HUDEP-2 (cell line): ENCODE results near the gene LPAR2.
A peak's percentile ranks its signal among the peaks of the same experiment; 100 is the strongest.
"Not testable (repeated sequence)": the region's sequence is repeated elsewhere in the genome, so short reads cannot be mapped to it uniquely, and the experiment has no call there.

Source experiments
- DNase-seq, 76 experiments: peaks; one replicate each; lab custom pipeline; 2025; ENCODE audit not compliant: unreplicated experiment in 76 of 76; lab: John Stamatoyannopoulos, UW

The LPAR2 gene

GRCh38 chr19:19627621-19628500 lies at the start of gene LPAR2:
LPAR2 (minus strand) TSS chr19:19628220; CDS start chr19:19627275, 945 bp downstream.
- no peak for DNase-seq

- DNase-seq: no peak
Observed at GRCh38 chr19:19677579-19677978, 49.6 kb upstream of the LPAR2 start.

GRCh38 chr19:19674315-19674714 lies 46.3 kb upstream of the LPAR2 start:
- DNase-seq: no peak

- no peak for DNase-seq
Observed at GRCh38 chr19:19672816-19673215, 44.8 kb upstream of the LPAR2 start.

GRCh38 chr19:19670070-19670551 lies 42.1 kb upstream of the LPAR2 start:
- no peak for DNase-seq

- DNase-seq: peak; percentile 31 to 97 (median 92)
Observed at GRCh38 chr19:19668230-19669012, 40.4 kb upstream of the LPAR2 start, which contains the start of gene ZNF101. ZNF101 (plus strand) TSS chr19:19668839; CDS start chr19:19668964, 125 bp downstream.

GRCh38 chr19:19665420-19665948 lies 37.5 kb upstream of the LPAR2 start:
- not testable (repeated sequence) for DNase-seq

GRCh38 chr19:19663256-19664120 lies 35.5 kb upstream of the LPAR2 start, which contains the start of gene ATP13A1:
ATP13A1 (minus strand) TSS chr19:19663676; CDS start chr19:19663666, 10 bp downstream.
- peak; percentile 82 to 100 (median 98) for DNase-seq

GRCh38 chr19:19662871-19663255 lies 34.8 kb upstream of the LPAR2 start:
- DNase-seq: peak in 1 of 76 experiments; percentile 19

- no peak for DNase-seq
Observed at GRCh38 chr19:19662344-19662743, 34.3 kb upstream of the LPAR2 start.

- peak in 9 of 76 experiments; percentile 7 to 40 (median 21) for DNase-seq
Observed at GRCh38 chr19:19661675-19662251, 33.7 kb upstream of the LPAR2 start.

- DNase-seq: no peak
Observed at GRCh38 chr19:19661141-19661674, 33.2 kb upstream of the LPAR2 start.

GRCh38 chr19:19659646-19660245 lies 31.7 kb upstream of the LPAR2 start:
- no peak for DNase-seq

- DNase-seq: peak in 17 of 76 experiments; percentile 10 to 32 (median 20)
Observed at GRCh38 chr19:19657397-19657783, 29.4 kb upstream of the LPAR2 start.

- DNase-seq: no peak
Observed at GRCh38 chr19:19656451-19657396, 28.7 kb upstream of the LPAR2 start.

- DNase-seq: no peak
Observed at GRCh38 chr19:19655641-19656343, 27.8 kb upstream of the LPAR2 start.

GRCh38 chr19:19655051-19655594 lies 27.1 kb upstream of the LPAR2 start:
- no peak for DNase-seq
